Measurements from ENCODE around the gene PAM. TPM values are rescaled to one million over a fixed set of nuclear protein-coding genes. Genes with fewer than 3 reads are reported as not detected.

The PAM gene
- total RNA-seq, 4 donors from 2014 or later, result 113 to 178 (median 130) TPM

- DNase-seq (ENCODE audit: low spot score), result no peak
- ATAC-seq (ENCODE audit: low FRiP score), result no peak
- no peak for TF ChIP-seq CTCF (IDR thresholded peaks at IDR 0.05)
These were observed 200.4 kb downstream of the PAM start for GRCh38 chr5:102955488-102955887.

- no peak for ATAC-seq (ENCODE audit: low FRiP score)
- no peak for TF ChIP-seq CTCF (IDR thresholded peaks at IDR 0.05)
- DNase-seq (ENCODE audit: low spot score), result no peak
These were observed 201.5 kb downstream of the PAM start for GRCh38 chr5:102956599-102956998.

GRCh38 chr5:102957141-102957540 is 202.0 kb downstream of the PAM start:
- no peak for ATAC-seq (ENCODE audit: low FRiP score)
- no peak for DNase-seq (ENCODE audit: low spot score)
- TF ChIP-seq CTCF (IDR thresholded peaks at IDR 0.05), result no peak

DNA sequence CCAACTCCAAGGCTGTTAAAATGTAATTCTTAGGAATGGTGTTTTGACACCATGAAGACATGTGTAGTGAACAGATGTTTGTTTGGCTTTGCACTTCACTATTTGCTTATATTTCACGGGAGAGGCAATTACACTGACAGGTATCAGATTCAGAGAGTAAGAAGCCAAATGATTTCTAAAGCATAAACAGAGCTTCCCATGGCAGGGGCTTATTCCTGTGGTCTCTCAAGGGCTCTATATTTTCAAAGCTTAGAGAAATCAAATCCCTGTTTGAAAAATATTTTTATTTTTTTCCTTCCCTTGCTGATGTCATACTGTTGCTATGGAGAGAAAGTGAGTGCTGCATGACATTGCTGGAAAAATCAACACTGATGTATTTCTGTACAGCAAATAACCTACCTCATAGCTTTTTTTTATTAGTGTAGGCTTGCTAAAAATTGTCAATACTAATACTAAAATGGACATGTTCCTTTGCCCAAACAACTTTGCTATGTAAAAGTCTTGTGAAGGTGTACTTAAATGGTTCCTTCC is 203.4 kb downstream of the PAM start:
- ATAC-seq (ENCODE audit: low FRiP score), result no peak
- TF ChIP-seq CTCF (IDR thresholded peaks at IDR 0.05), result no peak
- no peak for DNase-seq (ENCODE audit: low spot score)

DNA sequence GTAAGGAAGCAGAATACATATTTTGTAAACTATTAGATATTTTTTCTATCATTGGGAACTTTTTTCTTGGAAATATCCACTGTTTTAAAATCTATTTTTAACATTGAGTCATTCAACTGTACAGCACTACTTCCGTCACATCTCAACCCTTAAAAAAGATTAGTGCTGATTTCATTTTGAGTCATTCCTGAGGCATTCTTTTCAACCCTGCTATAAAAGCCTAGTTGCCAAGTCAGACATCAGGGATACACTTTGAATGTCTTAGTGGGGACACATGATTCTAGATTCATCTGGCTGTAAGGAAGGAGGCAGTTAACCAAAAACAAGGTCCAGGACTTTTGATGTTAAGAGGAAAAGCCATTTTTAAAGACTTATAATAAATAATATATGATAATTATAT is 203.9 kb downstream of the PAM start:
- TF ChIP-seq CTCF (IDR thresholded peaks at IDR 0.05), result no peak
- ATAC-seq (ENCODE audit: low FRiP score), result peak; percentile 59
- no peak for DNase-seq (ENCODE audit: low spot score)

- no peak for ATAC-seq (ENCODE audit: low FRiP score)
- DNase-seq (ENCODE audit: low spot score), result no peak
- no peak for TF ChIP-seq CTCF (IDR thresholded peaks at IDR 0.05)
These were observed 206.6 kb downstream of the PAM start for GRCh38 chr5:102961671-102962070.

DNA sequence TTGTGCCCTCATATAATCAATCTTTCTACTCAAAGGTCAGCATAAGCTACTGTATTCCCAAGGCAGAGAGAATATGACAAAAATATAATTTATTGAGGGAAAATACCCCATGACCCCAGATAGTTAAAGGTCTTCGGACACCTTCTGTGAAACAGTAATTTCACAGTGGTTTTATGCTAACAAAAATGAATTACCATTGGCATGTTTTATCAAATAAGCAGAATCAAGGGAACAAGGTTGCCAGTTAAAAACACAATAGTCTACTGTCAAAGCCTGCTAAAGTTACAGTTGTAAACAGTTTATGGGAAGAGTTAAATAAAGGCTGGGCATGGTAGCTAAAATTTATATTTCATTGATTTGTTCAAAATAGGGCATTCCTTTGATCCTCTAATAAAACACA is 210.5 kb downstream of the PAM start:
- DNase-seq (ENCODE audit: low spot score), result no peak
- ATAC-seq (ENCODE audit: low FRiP score), result no peak
- no peak for TF ChIP-seq CTCF (IDR thresholded peaks at IDR 0.05)

Measured in omental fat pad (tissue), 4 donors.